B cell (primary cell): ENCODE measurements around the gene MFRP. TPM values are rescaled to one million over a fixed set of nuclear protein-coding genes. Genes with fewer than 3 reads are reported as not detected.

Source experiments
- ATAC-seq: fragments of 200-7000 bp; cut with Tn5 transposase; one replicate; pipeline ENCODE4 v1.10.0; 2021; ENCODE audit warnings: low read depth, mild to moderate bottlenecking, moderate number of reproducible peaks, moderate library complexity
- CTCF ChIA-PET: fragments of 350-600 bp; sonication (Branson Sonifier 250); formaldehyde crosslinking; loops from one replicate; lab custom pipeline; 2021; ENCODE audit warnings: antibody characterized with exemption, inconsistent platforms; lab: Charles Lee
- POLR2A ChIA-PET: fragments of 350-600 bp; sonication (Branson Sonifier 250); formaldehyde crosslinking; loops from one replicate; lab custom pipeline; 2021; ENCODE audit warnings: antibody characterized with exemption; lab: Charles Lee
- DNase-seq: peaks from one replicate; pipeline ENCODE4 v3.0.0; 2013
- H2AFZ ChIP-seq: 2 replicates; pipeline ENCODE4 v1.6.1; 2012; ENCODE audit warnings: mild to moderate bottlenecking, low read depth, low read length; ENCODE audit not compliant: insufficient read depth, poor library complexity, severe bottlenecking
- H3K27ac ChIP-seq, 2 donors: 1 replicate in 1 of 2; 2 replicates in 1 of 2; pipeline ENCODE4 v1.5.1; 2012 to 2013; ENCODE audit warnings: low read length in 2 of 2, mild to moderate bottlenecking in 2 of 2, moderate library complexity in 1 of 2
- H3K27me3 ChIP-seq, 4 experiments: fragments of 200-600 bp in 1 of 4; sonication (generic) in 1 of 4; replicated peaks in 1 of 4; 1 replicate in 2 of 4; 2 replicates in 2 of 4; pipeline versions ENCODE4 v1.6.1 to v1.7.0; 2013 to 2016; ENCODE audit warnings: low read length in 3 of 4, mild to moderate bottlenecking in 2 of 4, mixed read lengths in 1 of 4, moderate library complexity in 1 of 4; ENCODE audit not compliant: insufficient read depth in 4 of 4, control insufficient read depth in 3 of 4; ENCODE audit errors: control extremely low read depth in 1 of 4
- H3K36me3 ChIP-seq, 2 experiments: replicated peaks in 1 of 2; 1 replicate in 1 of 2; 2 replicates in 1 of 2; pipeline versions ENCODE4 v1.6.1 to v1.7.1; 2013; ENCODE audit warnings: low read length in 1 of 2; ENCODE audit not compliant: insufficient read depth in 2 of 2, control insufficient read depth in 1 of 2; ENCODE audit errors: control extremely low read depth in 1 of 2, extremely low read depth in 1 of 2
- H3K4me1 ChIP-seq, 2 donors: fragments of 200-600 bp in 1 of 2; sonication (generic) in 1 of 2; 1 replicate in 1 of 2; 2 replicates in 1 of 2; pipeline versions ENCODE4 v1.5.1 to v1.6.1; 2013 to 2017; ENCODE audit warnings: low read length in 2 of 2; ENCODE audit not compliant: control insufficient read depth in 2 of 2, insufficient read depth in 2 of 2
- H3K4me2 ChIP-seq: replicated peaks from 2 replicates; pipeline ENCODE3; 2012; ENCODE audit warnings: mild to moderate bottlenecking, low read depth, low read length; ENCODE audit not compliant: poor library complexity, severe bottlenecking
- H3K4me3 ChIP-seq, 5 experiments: fragments of 200-600 bp in 1 of 5; sonication (generic) in 1 of 5; 1 replicate in 3 of 5; 2 replicates in 2 of 5; pipeline versions ENCODE4 v1.5.1 to v1.7.0; 2011 to 2016; ENCODE audit warnings: low read length in 4 of 5, mild to moderate bottlenecking in 4 of 5, low read depth in 2 of 5, control low read depth in 1 of 5, moderate library complexity in 1 of 5; ENCODE audit not compliant: insufficient read depth in 1 of 5; ENCODE audit errors: control extremely low read depth in 1 of 5, extremely low read depth in 1 of 5
- H3K79me2 ChIP-seq: fragments of 200-600 bp; sonication (generic); one replicate; pipeline ENCODE4 v1.6.0; 2016; ENCODE audit warnings: low read length; ENCODE audit not compliant: control insufficient read depth, insufficient read depth
- H3K9ac ChIP-seq: fragments of 200-600 bp; sonication (generic); 2 replicates; pipeline ENCODE4 v1.6.1; 2017; ENCODE audit warnings: mild to moderate bottlenecking, low read length, moderate library complexity
- H3K9me3 ChIP-seq, 3 donors: one replicate each; pipeline versions ENCODE4 v1.6.1 to v1.7.1; 2013; ENCODE audit warnings: low read length in 2 of 3; ENCODE audit not compliant: control insufficient read depth in 2 of 3, insufficient read depth in 1 of 3; ENCODE audit errors: control extremely low read depth in 1 of 3
- H4K20me1 ChIP-seq: 2 replicates; pipeline ENCODE4 v1.6.0; 2012; ENCODE audit warnings: mild to moderate bottlenecking, low read length; ENCODE audit not compliant: insufficient read depth, control insufficient read depth, poor library complexity, severe bottlenecking
- H3K27ac Mint-ChIP-seq: one replicate; pipeline ENCODE4 v1.8.0; 2021; ENCODE audit warnings: mixed read lengths
- H3K27me3 Mint-ChIP-seq: one replicate; pipeline ENCODE4 v1.8.0; 2021; ENCODE audit warnings: mixed read lengths
- H3K4me1 Mint-ChIP-seq: one replicate; pipeline ENCODE4 v1.8.0; 2021; ENCODE audit warnings: mixed read lengths
- H3K4me3 Mint-ChIP-seq: one replicate; pipeline ENCODE4 v1.8.0; 2021; ENCODE audit warnings: mixed read lengths
- H3K9me3 Mint-ChIP-seq: one replicate; pipeline ENCODE4 v1.8.0; 2022; ENCODE audit warnings: mixed read lengths; ENCODE audit not compliant: insufficient read depth
- CTCF ChIP-seq: fragments of 200-600 bp; IDR thresholded peaks from one replicate; pipeline ENCODE4 v1.8.0; 2022; ENCODE audit warnings: antibody characterized with exemption, mild to moderate bottlenecking
- EZH2 ChIP-seq: IDR thresholded peaks from 2 replicates; pipeline ENCODE4 v1.6.1; 2012; ENCODE audit warnings: borderline replicate concordance, low read depth, mild to moderate bottlenecking, moderate library complexity, low read length; ENCODE audit not compliant: insufficient read depth, poor library complexity, severe bottlenecking
- WGBS: methylation state at CpG from one replicate; pipeline ENCODE4 v1.1.5; 2013; ENCODE audit warnings: missing lambda C conversion rate; ENCODE audit not compliant: insufficient coverage; 5-methylcytosine and 5-hydroxymethylcytosine counted together
- intact Hi-C: fragments of 100-400 bp; cut with micrococcal nuclease; formaldehyde crosslinking; loops from one replicate; pipeline ENCODE4 v1.10.0; 2022
- polyA plus RNA-seq: library from polyadenylated mRNA; depleted of rRNA; stranded (reverse); fragments of >200 nt; gene quantifications from 2 replicates; pipeline ENCODE4 v1.2.3, GENCODE V29; 2012
- total RNA-seq, 2 donors: library from RNA; stranded (reverse); fragments of 120-200 nt in 1 of 2; gene quantifications; 1 replicate in 1 of 2; 2 replicates in 1 of 2; pipeline versions ENCODE4 v1.2.3 to v1.2.4, GENCODE V29; 2013 to 2022

Gene MFRP
- total and polyA plus RNA-seq, 2 donors (not counting 1 experiment from before 2014, with no cell fraction given), result not detected

GRCh38 chr11:119299416-119299815 is 47.1 kb downstream of the MFRP start:
- no peak overlapping the region for H3K27ac Mint-ChIP-seq
- H3K27me3 Mint-ChIP-seq, result no peaks in the 10 kb centered on the region
- Histone ChIP-seq H3K4me3 (no peak overlapping the region), H3K9me3 (no peaks in the 10 kb centered on the region), H3K9ac (no peak overlapping the region), H3K27ac (no peak overlapping the region), H3K27me3 (no peaks in the 10 kb centered on the region), H3K4me2 (no peak overlapping the region), H2AFZ (no peak overlapping the region), H3K79me2 (no peaks in the 10 kb centered on the region), H3K36me3 (peaks cover 36 to 85% of the 10 kb centered on the region in 2 experiments), H4K20me1 (no peaks in the 10 kb centered on the region), H3K4me1 (no peaks in the 10 kb centered on the region)
- POLR2A ChIA-PET, result no interaction called here
- H3K4me3 Mint-ChIP-seq, result no peak overlapping the region
- CTCF ChIA-PET, result interaction anchor here (0.6 to 2.0 kb wide), 5 partner anchors 22 to 316 kb away, joined by 3 to 5 read pairs (median 4); no protein-coding TSS in a partner anchor
- 97% methylated on average over 7 of the region's 9 CpGs for WGBS
- TF ChIP-seq CTCF, result no peak
- no peaks in the 10 kb centered on the region for H3K9me3 Mint-ChIP-seq
- DNase-seq (no peak), ATAC-seq (no peak)
- no peaks in the 10 kb centered on the region for H3K4me1 Mint-ChIP-seq
- intact Hi-C loops, result no loop called here

DNA sequence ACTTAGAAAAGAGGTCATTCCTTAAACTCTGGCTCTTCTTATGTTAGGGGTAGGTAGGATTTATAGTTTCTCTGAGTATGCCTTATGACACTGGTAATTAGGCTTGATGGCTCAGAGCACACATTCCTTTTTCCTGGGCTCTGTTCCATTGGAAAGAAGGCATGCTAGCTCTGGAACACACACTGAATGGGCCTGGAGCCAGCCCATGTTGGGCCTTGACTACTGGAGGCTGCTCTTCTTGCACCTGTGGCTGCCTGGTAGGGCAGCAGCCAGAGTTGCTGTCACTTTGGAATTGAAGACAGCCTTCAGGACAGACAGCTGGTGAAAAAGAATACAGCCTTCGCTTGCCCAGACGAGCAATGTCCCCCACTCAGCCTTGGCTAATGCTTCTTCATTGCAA is 47.8 kb downstream of the MFRP start:
- Histone ChIP-seq H3K27me3 (no peaks in the 10 kb centered on the region), H3K9me3 (no peaks in the 10 kb centered on the region), H3K27ac (no peak overlapping the region), H3K4me2 (no peak overlapping the region), H3K79me2 (no peaks in the 10 kb centered on the region), H3K4me1 (no peaks in the 10 kb centered on the region), H3K36me3 (peaks cover 34 to 82% of the 10 kb centered on the region in 2 experiments), H2AFZ (no peak overlapping the region), H3K4me3 (no peak overlapping the region), H3K9ac (no peak overlapping the region), H4K20me1 (no peaks in the 10 kb centered on the region)
- no peaks in the 10 kb centered on the region for H3K9me3 Mint-ChIP-seq
- ChIA-PET POLR2A (no interaction called here), CTCF (no interaction called here)
- no CpG with 5 or more reads among the region's 2 CpGs for WGBS
- H3K4me3 Mint-ChIP-seq, result no peak overlapping the region
- no peak for ATAC-seq
- no peak for TF ChIP-seq EZH2
- no peak overlapping the region for H3K27ac Mint-ChIP-seq
- no peaks in the 10 kb centered on the region for H3K4me1 Mint-ChIP-seq
- DNase-seq, result no peak
- no peaks in the 10 kb centered on the region for H3K27me3 Mint-ChIP-seq
- intact Hi-C loops, result no loop called here
